ENCODE results near the gene LYPD6B.

LYPD6B gene

GRCh38 chr2:149070681-149071320 is 32.3 kb downstream of the LYPD6B start:
- no peak for DNase-seq

GRCh38 chr2:149075105-149075504 is 36.6 kb downstream of the LYPD6B start:
- no peak for DNase-seq

- DNase-seq: no peak
Measured at GRCh38 chr2:149075853-149076252, 37.4 kb downstream of the LYPD6B start.

- DNase-seq: no peak
Measured at GRCh38 chr2:149076863-149077412, 38.4 kb downstream of the LYPD6B start.

GRCh38 chr2:149077861-149078260 is 39.4 kb downstream of the LYPD6B start:
- DNase-seq: no peak

- DNase-seq: no peak
Measured at GRCh38 chr2:149080099-149080498, 41.6 kb downstream of the LYPD6B start.

GRCh38 chr2:149080971-149081370 is 42.5 kb downstream of the LYPD6B start:
- no peak for DNase-seq

- DNase-seq: no peak
Measured at GRCh38 chr2:149082079-149082478, 43.6 kb downstream of the LYPD6B start.

GRCh38 chr2:149082735-149083134 is 44.2 kb downstream of the LYPD6B start:
- DNase-seq: no peak

- DNase-seq: no peak
Measured at GRCh38 chr2:149084924-149085795, 46.7 kb downstream of the LYPD6B start.

GRCh38 chr2:149087751-149088150 is 49.3 kb downstream of the LYPD6B start:
- no peak for DNase-seq

GRCh38 chr2:149089068-149089467 is 50.6 kb downstream of the LYPD6B start:
- DNase-seq: no peak

GRCh38 chr2:149090706-149091105 is 52.2 kb downstream of the LYPD6B start:
- no peak for DNase-seq

GRCh38 chr2:149093579-149093978 is 55.1 kb downstream of the LYPD6B start:
- no peak for DNase-seq

GRCh38 chr2:149094217-149095015 is 55.9 kb downstream of the LYPD6B start:
- DNase-seq: no peak

GRCh38 chr2:149098701-149099100 is 60.2 kb downstream of the LYPD6B start:
- no peak for DNase-seq

GRCh38 chr2:149099298-149099697 is 60.8 kb downstream of the LYPD6B start:
- DNase-seq: no peak

GRCh38 chr2:149100739-149101699 is 62.5 kb downstream of the LYPD6B start:
- no peak for DNase-seq

- no peak for DNase-seq
Measured at GRCh38 chr2:149101818-149102217, 63.3 kb downstream of the LYPD6B start.

GRCh38 chr2:149103081-149103620 is 64.7 kb downstream of the LYPD6B start:
- no peak for DNase-seq
